ENCODE data around the gene NUBPL.
"Not testable (repeated sequence)": the region's sequence is repeated elsewhere in the genome, so short reads cannot be mapped to it uniquely, and the experiment has no call there.

The NUBPL gene

GRCh38 chr14:31678421-31679249 lies 117.4 kb downstream of the NUBPL start:
- no peak for DNase-seq

GRCh38 chr14:31682768-31683167 lies 121.6 kb downstream of the NUBPL start:
- DNase-seq: no peak

- DNase-seq: no peak
Observed at GRCh38 chr14:31687726-31688125, 126.5 kb downstream of the NUBPL start.

- no peak for DNase-seq
Observed at GRCh38 chr14:31690056-31690455, 128.9 kb downstream of the NUBPL start.

GRCh38 chr14:31692376-31692781 lies 131.2 kb downstream of the NUBPL start:
- peak; percentile 51 to 66 for DNase-seq

- DNase-seq: no peak
Observed at GRCh38 chr14:31696378-31696777, 135.2 kb downstream of the NUBPL start.

GRCh38 chr14:31699809-31700208 lies 138.6 kb downstream of the NUBPL start:
- no peak for DNase-seq

GRCh38 chr14:31700282-31701074 lies 139.3 kb downstream of the NUBPL start:
- peak; percentile 13 to 57 for DNase-seq

GRCh38 chr14:31702130-31702529 lies 140.9 kb downstream of the NUBPL start:
- DNase-seq: no peak

- no peak for DNase-seq
Observed at GRCh38 chr14:31703056-31703455, 141.9 kb downstream of the NUBPL start.

- DNase-seq: no peak
Observed at GRCh38 chr14:31705731-31706130, 144.5 kb downstream of the NUBPL start.

- not testable (repeated sequence) for DNase-seq
Observed at GRCh38 chr14:31708661-31709060, 147.5 kb downstream of the NUBPL start.

GRCh38 chr14:31712244-31713127 lies 151.3 kb downstream of the NUBPL start:
- DNase-seq: no peak

- DNase-seq: no peak
Observed at GRCh38 chr14:31716208-31716607, 155.0 kb downstream of the NUBPL start.

- no peak for DNase-seq
Observed at GRCh38 chr14:31717294-31718085, 156.3 kb downstream of the NUBPL start.

- no peak for DNase-seq
Observed at GRCh38 chr14:31718585-31718984, 157.4 kb downstream of the NUBPL start.

GRCh38 chr14:31718985-31719384 lies 157.8 kb downstream of the NUBPL start:
- DNase-seq: no peak

GRCh38 chr14:31726337-31726736 lies 165.1 kb downstream of the NUBPL start:
- no peak for DNase-seq

- DNase-seq: no peak
Observed at GRCh38 chr14:31727797-31728196, 166.6 kb downstream of the NUBPL start.

GRCh38 chr14:31740688-31741087 lies 179.5 kb downstream of the NUBPL start:
- no peak for DNase-seq

GRCh38 chr14:31745741-31746140 lies 184.5 kb downstream of the NUBPL start:
- DNase-seq: no peak

GRCh38 chr14:31746326-31746725 lies 185.1 kb downstream of the NUBPL start:
- DNase-seq: no peak
